Astrocyte (in vitro differentiated cells and primary cell): Measurements from ENCODE around the gene RUSF1.

Experiments used
- CTCF ChIP-seq: IDR thresholded peaks from 2 replicates; pipeline ENCODE4 v1.5.1; 2011; ENCODE audit warnings: low read depth, mild to moderate bottlenecking, inconsistent platforms, low read length, moderate library complexity; ENCODE audit not compliant: insufficient read depth
- EZH2 ChIP-seq: IDR thresholded peaks from 2 replicates; pipeline ENCODE4 v1.6.1; 2012; ENCODE audit warnings: mild to moderate bottlenecking, low read length, inconsistent platforms; ENCODE audit not compliant: insufficient read depth

GRCh38 chr16:31440516-31441184 is 67.5 kb downstream of the RUSF1 start:
- TF ChIP-seq CTCF: no peak
- TF ChIP-seq EZH2: no peak
